WTC11 (cell line): ENCODE results near the gene MAP6. TPM values are rescaled to one million over a fixed set of nuclear protein-coding genes. Genes with fewer than 3 reads are reported as not detected.

Experiments used
- ATAC-seq: fragments of 200-7000 bp; cut with Tn5 transposase; 2 replicates; pipeline ENCODE4 v1.10.0; 2021; ENCODE audit warnings: mild to moderate bottlenecking, moderate library complexity
- CTCF ChIA-PET: fragments of 300-600 bp; sonication (Branson Sonifier 250); formaldehyde crosslinking; loops from one replicate; lab custom pipeline; 2021; ENCODE audit warnings: antibody characterized with exemption; lab: Charles Lee
- POLR2A ChIA-PET: fragments of 350-600 bp; sonication (Branson Sonifier 250); formaldehyde crosslinking; loops from one replicate; lab custom pipeline; 2021; ENCODE audit warnings: antibody characterized with exemption; lab: Charles Lee
- DNase-seq: peaks from one replicate; pipeline ENCODE4 v3.0.0; 2021; ENCODE audit warnings: low spot score
- H3K27ac Mint-ChIP-seq: 2 replicates; pipeline ENCODE4 v1.8.0; 2021; ENCODE audit warnings: mixed read lengths
- H3K27me3 Mint-ChIP-seq: 2 replicates; pipeline ENCODE4 v1.8.0; 2021; ENCODE audit warnings: low read depth, mild to moderate bottlenecking, moderate library complexity, mixed read lengths
- H3K36me3 Mint-ChIP-seq: 2 replicates; pipeline ENCODE4 v1.8.0; 2021; ENCODE audit warnings: mixed read lengths
- H3K4me1 Mint-ChIP-seq: 2 replicates; pipeline ENCODE4 v1.8.0; 2022; ENCODE audit warnings: mixed read lengths
- H3K4me3 Mint-ChIP-seq: 2 replicates; pipeline ENCODE4 v1.8.0; 2021; ENCODE audit warnings: mild to moderate bottlenecking, moderate library complexity, mixed read lengths
- H3K9me3 Mint-ChIP-seq: 2 replicates; pipeline ENCODE4 v1.8.0; 2021; ENCODE audit warnings: mixed read lengths
- ETV6 ChIP-seq: sonication (generic); formaldehyde crosslinking; IDR thresholded peaks from 2 replicates; pipeline ENCODE4 v1.8.1; 2022; ENCODE audit warnings: mild to moderate bottlenecking, missing genetic modification reagents
- FOXJ3 ChIP-seq: sonication (generic); formaldehyde crosslinking; IDR thresholded peaks from 2 replicates; pipeline ENCODE4 v1.9.0; 2021; ENCODE audit warnings: missing genetic modification reagents, mild to moderate bottlenecking, borderline replicate concordance
- FOXP1 ChIP-seq: sonication (generic); formaldehyde crosslinking; IDR thresholded peaks from 2 replicates; pipeline ENCODE4 v1.8.0; 2022; ENCODE audit warnings: missing genetic modification reagents, mild to moderate bottlenecking, moderate library complexity, borderline replicate concordance
- MXD4 ChIP-seq: fragments of 250-450 bp; sonication (Bioruptor Pico); IDR thresholded peaks from 2 replicates; pipeline ENCODE4 v1.8.0; 2021; ENCODE audit warnings: mild to moderate bottlenecking, moderate library complexity, borderline replicate concordance
- OVOL2 ChIP-seq: fragments of 250-450 bp; sonication (Bioruptor Pico); IDR thresholded peaks from 2 replicates; pipeline ENCODE4 v1.9.0; 2021; ENCODE audit warnings: mild to moderate bottlenecking, borderline replicate concordance
- PRRX2 ChIP-seq: fragments of 250-450 bp; sonication (Bioruptor Pico); IDR thresholded peaks from 2 replicates; pipeline ENCODE4 v1.8.0; 2021; ENCODE audit warnings: mild to moderate bottlenecking
- RELA ChIP-seq: sonication (generic); formaldehyde crosslinking; IDR thresholded peaks from 2 replicates; pipeline ENCODE4 v1.8.1; 2022; ENCODE audit warnings: missing genetic modification reagents, mild to moderate bottlenecking, borderline replicate concordance
- ZNF317 ChIP-seq: sonication (generic); formaldehyde crosslinking; IDR thresholded peaks from 2 replicates; pipeline ENCODE4 v1.8.1; 2023; ENCODE audit warnings: low read depth, mild to moderate bottlenecking, moderate library complexity, missing genetic modification reagents, borderline replicate concordance
- total RNA-seq: library from RNA; stranded (reverse); gene quantifications from 3 replicates; pipeline ENCODE4 v1.2.3, GENCODE V29; 2021
- TF ChIP-seq, protein P1 (sequence below): sonication (generic); formaldehyde crosslinking; IDR thresholded peaks from 2 replicates; pipeline ENCODE4 v1.8.0; 2022; ENCODE audit warnings: mild to moderate bottlenecking, missing genetic modification reagents
- TF ChIP-seq, protein P2 (sequence below): sonication (generic); formaldehyde crosslinking; IDR thresholded peaks from 2 replicates; pipeline ENCODE4 v1.8.1; 2022; ENCODE audit warnings: mild to moderate bottlenecking, moderate library complexity, missing genetic modification reagents
- TF ChIP-seq, protein P3 (sequence below): fragments of 250-450 bp; sonication (Bioruptor Pico); IDR thresholded peaks from 2 replicates; pipeline ENCODE4 v1.9.0; 2021; ENCODE audit warnings: moderate library complexity, mild to moderate bottlenecking, inconsistent platforms, borderline replicate concordance
- TF ChIP-seq, protein P4 (sequence below): fragments of 250-450 bp; sonication (Bioruptor Pico); IDR thresholded peaks from 2 replicates; pipeline ENCODE4 v1.9.0; 2021; ENCODE audit warnings: mild to moderate bottlenecking
- TF ChIP-seq, protein P5 (sequence below): sonication (generic); formaldehyde crosslinking; IDR thresholded peaks from 2 replicates; pipeline ENCODE4 v1.8.1; 2022; ENCODE audit warnings: low read depth, missing genetic modification reagents, borderline replicate concordance
- TF ChIP-seq, protein P6 (sequence below): fragments of 250-450 bp; sonication (Bioruptor Pico); IDR thresholded peaks from 2 replicates; pipeline ENCODE4 v2.1.2; 2022; ENCODE audit warnings: mild to moderate bottlenecking, moderate library complexity
- TF ChIP-seq, protein P7 (sequence below): sonication (generic); formaldehyde crosslinking; IDR thresholded peaks from 2 replicates; pipeline ENCODE4 v1.8.1; 2023; ENCODE audit warnings: mild to moderate bottlenecking, moderate library complexity, missing genetic modification reagents

Gene MAP6
- total RNA-seq, 1 experiment from 2014 or later = 0.90 TPM

DNA sequence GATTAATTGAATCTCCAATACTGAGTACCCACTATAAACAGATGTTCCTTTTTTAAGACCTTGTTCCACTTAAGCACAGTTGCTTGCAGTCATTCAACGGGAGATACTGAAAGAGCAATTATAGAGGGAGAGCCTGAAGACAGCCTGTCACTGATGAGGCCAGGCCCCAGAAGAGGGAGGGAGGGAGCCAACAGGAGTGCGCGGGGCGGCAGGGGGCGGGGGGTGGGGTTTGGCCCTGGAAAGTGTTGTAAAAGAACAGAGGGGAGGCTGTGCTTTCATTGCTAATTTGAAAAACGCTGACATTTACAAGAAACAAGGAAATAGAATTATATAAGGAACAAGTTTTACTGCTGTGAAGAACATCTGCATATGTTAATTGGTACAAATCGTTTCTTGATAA lies 53.1 kb downstream of the MAP6 start (continued):
- TF ChIP-seq RELA (no peak), OVOL2 (CRISPR knock-in tag) (no peak), FOXP1 (CRISPR knock-in tag) (no peak), ETV6 (no peak)
- TF ChIP-seq, protein P1, sequence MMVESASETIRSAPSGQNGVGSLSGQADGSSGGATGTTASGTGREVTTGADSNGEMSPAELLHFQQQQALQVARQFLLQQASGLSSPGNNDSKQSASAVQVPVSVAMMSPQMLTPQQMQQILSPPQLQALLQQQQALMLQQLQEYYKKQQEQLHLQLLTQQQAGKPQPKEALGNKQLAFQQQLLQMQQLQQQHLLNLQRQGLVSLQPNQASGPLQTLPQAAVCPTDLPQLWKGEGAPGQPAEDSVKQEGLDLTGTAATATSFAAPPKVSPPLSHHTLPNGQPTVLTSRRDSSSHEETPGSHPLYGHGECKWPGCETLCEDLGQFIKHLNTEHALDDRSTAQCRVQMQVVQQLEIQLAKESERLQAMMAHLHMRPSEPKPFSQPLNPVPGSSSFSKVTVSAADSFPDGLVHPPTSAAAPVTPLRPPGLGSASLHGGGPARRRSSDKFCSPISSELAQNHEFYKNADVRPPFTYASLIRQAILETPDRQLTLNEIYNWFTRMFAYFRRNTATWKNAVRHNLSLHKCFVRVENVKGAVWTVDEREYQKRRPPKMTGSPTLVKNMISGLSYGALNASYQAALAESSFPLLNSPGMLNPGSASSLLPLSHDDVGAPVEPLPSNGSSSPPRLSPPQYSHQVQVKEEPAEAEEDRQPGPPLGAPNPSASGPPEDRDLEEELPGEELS (CRISPR knock-in tag) = no peak
- TF ChIP-seq, protein P2, sequence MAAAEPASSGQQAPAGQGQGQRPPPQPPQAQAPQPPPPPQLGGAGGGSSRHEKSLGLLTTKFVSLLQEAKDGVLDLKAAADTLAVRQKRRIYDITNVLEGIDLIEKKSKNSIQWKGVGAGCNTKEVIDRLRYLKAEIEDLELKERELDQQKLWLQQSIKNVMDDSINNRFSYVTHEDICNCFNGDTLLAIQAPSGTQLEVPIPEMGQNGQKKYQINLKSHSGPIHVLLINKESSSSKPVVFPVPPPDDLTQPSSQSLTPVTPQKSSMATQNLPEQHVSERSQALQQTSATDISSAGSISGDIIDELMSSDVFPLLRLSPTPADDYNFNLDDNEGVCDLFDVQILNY (CRISPR knock-in tag) = no peak

DNA sequence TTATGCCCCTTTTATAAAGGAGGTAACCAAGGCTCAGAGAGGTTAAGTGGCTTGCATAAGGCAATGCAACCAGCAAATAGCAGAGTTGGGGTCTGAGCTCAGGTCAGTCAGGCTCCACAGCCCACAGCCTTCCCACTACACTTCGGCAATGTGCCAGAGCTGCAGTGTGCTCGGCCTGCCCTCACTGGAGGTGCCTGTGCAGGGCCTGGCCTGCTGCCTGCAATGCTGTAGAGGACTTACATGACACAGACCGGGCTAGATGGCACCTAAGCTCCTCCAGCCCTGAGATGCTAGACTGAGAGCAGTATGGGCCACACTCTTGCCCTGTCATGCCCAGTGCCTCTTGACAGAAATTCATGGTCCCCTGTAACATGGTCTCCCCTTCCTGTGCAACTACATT lies 57.0 kb downstream of the MAP6 start:
- Mint-ChIP-seq H3K4me1 (peaks cover 13% of the 10 kb centered on the region), H3K9me3 (no peaks in the 10 kb centered on the region), H3K27ac (no peak overlapping the region), H3K4me3 (no peak overlapping the region), H3K36me3 (no peaks in the 10 kb centered on the region), H3K27me3 (peaks cover 2% of the 10 kb centered on the region; the same call in 1 of the 2 replicates)
- TF ChIP-seq MXD4 (CRISPR knock-in tag) (no peak), ZNF317 (CRISPR knock-in tag) (no peak), FOXJ3 (CRISPR knock-in tag) (no peak), PRRX2 (CRISPR knock-in tag) (no peak)
- TF ChIP-seq, protein P3, sequence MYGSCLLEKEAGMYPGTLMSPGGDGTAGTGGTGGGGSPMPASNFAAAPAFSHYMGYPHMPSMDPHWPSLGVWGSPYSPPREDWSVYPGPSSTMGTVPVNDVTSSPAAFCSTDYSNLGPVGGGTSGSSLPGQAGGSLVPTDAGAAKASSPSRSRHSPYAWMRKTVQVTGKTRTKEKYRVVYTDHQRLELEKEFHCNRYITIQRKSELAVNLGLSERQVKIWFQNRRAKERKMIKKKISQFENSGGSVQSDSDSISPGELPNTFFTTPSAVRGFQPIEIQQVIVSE = no peak
- TF ChIP-seq, protein P4, sequence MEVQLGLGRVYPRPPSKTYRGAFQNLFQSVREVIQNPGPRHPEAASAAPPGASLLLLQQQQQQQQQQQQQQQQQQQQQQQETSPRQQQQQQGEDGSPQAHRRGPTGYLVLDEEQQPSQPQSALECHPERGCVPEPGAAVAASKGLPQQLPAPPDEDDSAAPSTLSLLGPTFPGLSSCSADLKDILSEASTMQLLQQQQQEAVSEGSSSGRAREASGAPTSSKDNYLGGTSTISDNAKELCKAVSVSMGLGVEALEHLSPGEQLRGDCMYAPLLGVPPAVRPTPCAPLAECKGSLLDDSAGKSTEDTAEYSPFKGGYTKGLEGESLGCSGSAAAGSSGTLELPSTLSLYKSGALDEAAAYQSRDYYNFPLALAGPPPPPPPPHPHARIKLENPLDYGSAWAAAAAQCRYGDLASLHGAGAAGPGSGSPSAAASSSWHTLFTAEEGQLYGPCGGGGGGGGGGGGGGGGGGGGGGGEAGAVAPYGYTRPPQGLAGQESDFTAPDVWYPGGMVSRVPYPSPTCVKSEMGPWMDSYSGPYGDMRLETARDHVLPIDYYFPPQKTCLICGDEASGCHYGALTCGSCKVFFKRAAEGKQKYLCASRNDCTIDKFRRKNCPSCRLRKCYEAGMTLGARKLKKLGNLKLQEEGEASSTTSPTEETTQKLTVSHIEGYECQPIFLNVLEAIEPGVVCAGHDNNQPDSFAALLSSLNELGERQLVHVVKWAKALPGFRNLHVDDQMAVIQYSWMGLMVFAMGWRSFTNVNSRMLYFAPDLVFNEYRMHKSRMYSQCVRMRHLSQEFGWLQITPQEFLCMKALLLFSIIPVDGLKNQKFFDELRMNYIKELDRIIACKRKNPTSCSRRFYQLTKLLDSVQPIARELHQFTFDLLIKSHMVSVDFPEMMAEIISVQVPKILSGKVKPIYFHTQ = no peak
- TF ChIP-seq, protein P5, sequence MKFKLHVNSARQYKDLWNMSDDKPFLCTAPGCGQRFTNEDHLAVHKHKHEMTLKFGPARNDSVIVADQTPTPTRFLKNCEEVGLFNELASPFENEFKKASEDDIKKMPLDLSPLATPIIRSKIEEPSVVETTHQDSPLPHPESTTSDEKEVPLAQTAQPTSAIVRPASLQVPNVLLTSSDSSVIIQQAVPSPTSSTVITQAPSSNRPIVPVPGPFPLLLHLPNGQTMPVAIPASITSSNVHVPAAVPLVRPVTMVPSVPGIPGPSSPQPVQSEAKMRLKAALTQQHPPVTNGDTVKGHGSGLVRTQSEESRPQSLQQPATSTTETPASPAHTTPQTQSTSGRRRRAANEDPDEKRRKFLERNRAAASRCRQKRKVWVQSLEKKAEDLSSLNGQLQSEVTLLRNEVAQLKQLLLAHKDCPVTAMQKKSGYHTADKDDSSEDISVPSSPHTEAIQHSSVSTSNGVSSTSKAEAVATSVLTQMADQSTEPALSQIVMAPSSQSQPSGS (CRISPR knock-in tag) = no peak
- TF ChIP-seq, protein P6, sequence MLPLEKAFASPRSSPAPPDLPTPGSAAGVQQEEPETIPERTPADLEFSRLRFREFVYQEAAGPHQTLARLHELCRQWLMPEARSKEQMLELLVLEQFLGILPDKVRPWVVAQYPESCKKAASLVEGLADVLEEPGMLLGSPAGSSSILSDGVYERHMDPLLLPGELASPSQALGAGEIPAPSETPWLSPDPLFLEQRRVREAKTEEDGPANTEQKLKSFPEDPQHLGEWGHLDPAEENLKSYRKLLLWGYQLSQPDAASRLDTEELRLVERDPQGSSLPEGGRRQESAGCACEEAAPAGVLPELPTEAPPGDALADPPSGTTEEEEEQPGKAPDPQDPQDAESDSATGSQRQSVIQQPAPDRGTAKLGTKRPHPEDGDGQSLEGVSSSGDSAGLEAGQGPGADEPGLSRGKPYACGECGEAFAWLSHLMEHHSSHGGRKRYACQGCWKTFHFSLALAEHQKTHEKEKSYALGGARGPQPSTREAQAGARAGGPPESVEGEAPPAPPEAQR (CRISPR knock-in tag) = no peak
- TF ChIP-seq, protein P7, sequence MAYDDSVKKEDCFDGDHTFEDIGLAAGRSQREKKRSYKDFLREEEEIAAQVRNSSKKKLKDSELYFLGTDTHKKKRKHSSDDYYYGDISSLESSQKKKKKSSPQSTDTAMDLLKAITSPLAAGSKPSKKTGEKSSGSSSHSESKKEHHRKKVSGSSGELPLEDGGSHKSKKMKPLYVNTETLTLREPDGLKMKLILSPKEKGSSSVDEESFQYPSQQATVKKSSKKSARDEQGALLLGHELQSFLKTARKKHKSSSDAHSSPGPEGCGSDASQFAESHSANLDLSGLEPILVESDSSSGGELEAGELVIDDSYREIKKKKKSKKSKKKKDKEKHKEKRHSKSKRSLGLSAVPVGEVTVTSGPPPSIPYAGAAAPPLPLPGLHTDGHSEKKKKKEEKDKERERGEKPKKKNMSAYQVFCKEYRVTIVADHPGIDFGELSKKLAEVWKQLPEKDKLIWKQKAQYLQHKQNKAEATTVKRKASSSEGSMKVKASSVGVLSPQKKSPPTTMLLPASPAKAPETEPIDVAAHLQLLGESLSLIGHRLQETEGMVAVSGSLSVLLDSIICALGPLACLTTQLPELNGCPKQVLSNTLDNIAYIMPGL (CRISPR knock-in tag) = no peak
- POLR2A ChIA-PET = no interaction called here
- ATAC-seq (no peak), DNase-seq (no peak)
- CTCF ChIA-PET = interaction anchor here (1.1 kb wide), 1 partner anchor 14 kb away, joined by 3 read pairs; no protein-coding TSS in a partner anchor
